BE2C (cell line): ENCODE data around the gene SERINC1. TPM values are rescaled to one million over a fixed set of nuclear protein-coding genes. Genes with fewer than 3 reads are reported as not detected.
"Not testable (repeated sequence)": the region's sequence is repeated elsewhere in the genome, so short reads cannot be mapped to it uniquely, and the experiment has no call there.

ENCODE experiments used
- DNase-seq: peaks from one replicate; pipeline ENCODE4 v3.0.0-alpha.2; 2020
- H3K27me3 ChIP-seq: fragments of 250-450 bp; sonication (Bioruptor Pico); 2 replicates; pipeline ENCODE4 v1.5.1; 2020; ENCODE audit warnings: mild to moderate bottlenecking
- H3K36me3 ChIP-seq: fragments of 250-450 bp; sonication (Bioruptor Pico); 2 replicates; pipeline ENCODE4 v1.5.1; 2020; ENCODE audit warnings: mild to moderate bottlenecking
- H3K4me1 ChIP-seq: fragments of 250-450 bp; sonication (Bioruptor Pico); 2 replicates; pipeline ENCODE4 v1.5.1; 2020
- H3K4me3 ChIP-seq: 2 replicates; pipeline ENCODE4 v1.5.1; 2011; ENCODE audit warnings: low read depth, low read length
- H3K9me3 ChIP-seq: fragments of 250-450 bp; sonication (Bioruptor Pico); 2 replicates; pipeline ENCODE4 v1.5.1; 2020
- polyA plus RNA-seq: library from polyadenylated mRNA; unstranded; fragments of >200 nt; gene quantifications from one replicate; pipeline ENCODE4 v1.2.1, GENCODE V29; 2012; ENCODE audit warnings: low read depth, missing spikeins; ENCODE audit not compliant: insufficient read length, insufficient read depth
- TF ChIP-seq, protein P1 (sequence below): IDR thresholded peaks from 2 replicates; pipeline ENCODE4 v1.5.1; 2012; ENCODE audit warnings: mild to moderate bottlenecking, low read depth, low read length

SERINC1 gene
- 106 TPM for polyA plus RNA-seq

DNA sequence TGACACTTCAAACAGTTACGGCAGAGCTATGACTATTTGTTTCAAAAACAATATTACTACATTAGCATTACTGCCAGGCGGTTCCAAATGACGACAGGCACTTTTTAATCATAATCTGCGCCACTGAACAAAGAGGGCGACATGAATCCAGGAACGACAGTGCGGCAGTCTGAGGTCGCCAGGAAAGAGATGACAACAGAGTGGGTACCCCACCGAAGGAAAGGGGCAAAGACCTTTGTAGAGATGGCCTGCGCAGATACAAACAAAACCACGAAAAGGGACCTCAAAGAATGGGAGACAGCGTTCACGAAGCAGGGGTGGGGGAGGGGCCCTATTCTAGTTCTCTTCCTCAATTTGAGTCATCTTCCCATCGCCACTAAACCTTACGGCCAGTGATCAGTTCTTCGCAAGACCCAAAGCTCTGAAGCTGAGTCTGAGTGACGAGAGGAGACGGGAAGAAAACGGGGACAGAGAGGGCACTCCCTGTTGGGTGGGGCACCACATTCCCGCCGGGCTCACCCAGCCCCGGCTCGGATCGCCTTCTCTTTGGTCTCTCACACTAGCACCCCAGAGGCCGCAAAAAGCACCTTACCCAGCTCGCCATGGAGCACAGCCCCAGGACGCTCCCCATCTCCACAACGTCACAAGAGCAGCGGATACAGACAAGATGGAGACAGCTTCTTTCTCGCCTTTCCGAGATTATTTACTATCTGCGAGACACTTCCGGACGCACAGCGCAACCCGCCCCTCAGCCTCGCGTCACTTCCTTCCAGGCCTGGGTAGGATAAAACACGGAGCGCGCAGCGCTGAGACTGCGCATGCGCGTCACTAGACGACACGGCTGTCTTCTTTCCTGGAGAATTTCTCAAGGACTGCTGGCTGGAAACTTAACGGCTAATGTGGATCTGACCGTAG is at the start of gene SERINC1:
SERINC1 (minus strand) TSS at position 701 of the 915 bp plus-strand sequence; CDS start at position 631, 70 bp downstream.
- Histone ChIP-seq H3K4me3 (peak within 1 kb of the TSS; percentile 99), H3K36me3 (no peaks in the 10 kb centered on the region), H3K4me1 (no peaks in the 10 kb centered on the region), H3K27me3 (no peaks in the 10 kb centered on the region), H3K9me3 (no peaks in the 10 kb centered on the region)
- TF ChIP-seq, protein P1, sequence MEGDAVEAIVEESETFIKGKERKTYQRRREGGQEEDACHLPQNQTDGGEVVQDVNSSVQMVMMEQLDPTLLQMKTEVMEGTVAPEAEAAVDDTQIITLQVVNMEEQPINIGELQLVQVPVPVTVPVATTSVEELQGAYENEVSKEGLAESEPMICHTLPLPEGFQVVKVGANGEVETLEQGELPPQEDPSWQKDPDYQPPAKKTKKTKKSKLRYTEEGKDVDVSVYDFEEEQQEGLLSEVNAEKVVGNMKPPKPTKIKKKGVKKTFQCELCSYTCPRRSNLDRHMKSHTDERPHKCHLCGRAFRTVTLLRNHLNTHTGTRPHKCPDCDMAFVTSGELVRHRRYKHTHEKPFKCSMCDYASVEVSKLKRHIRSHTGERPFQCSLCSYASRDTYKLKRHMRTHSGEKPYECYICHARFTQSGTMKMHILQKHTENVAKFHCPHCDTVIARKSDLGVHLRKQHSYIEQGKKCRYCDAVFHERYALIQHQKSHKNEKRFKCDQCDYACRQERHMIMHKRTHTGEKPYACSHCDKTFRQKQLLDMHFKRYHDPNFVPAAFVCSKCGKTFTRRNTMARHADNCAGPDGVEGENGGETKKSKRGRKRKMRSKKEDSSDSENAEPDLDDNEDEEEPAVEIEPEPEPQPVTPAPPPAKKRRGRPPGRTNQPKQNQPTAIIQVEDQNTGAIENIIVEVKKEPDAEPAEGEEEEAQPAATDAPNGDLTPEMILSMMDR, result no peak
- DNase-seq, result peak; percentile 91

DNA sequence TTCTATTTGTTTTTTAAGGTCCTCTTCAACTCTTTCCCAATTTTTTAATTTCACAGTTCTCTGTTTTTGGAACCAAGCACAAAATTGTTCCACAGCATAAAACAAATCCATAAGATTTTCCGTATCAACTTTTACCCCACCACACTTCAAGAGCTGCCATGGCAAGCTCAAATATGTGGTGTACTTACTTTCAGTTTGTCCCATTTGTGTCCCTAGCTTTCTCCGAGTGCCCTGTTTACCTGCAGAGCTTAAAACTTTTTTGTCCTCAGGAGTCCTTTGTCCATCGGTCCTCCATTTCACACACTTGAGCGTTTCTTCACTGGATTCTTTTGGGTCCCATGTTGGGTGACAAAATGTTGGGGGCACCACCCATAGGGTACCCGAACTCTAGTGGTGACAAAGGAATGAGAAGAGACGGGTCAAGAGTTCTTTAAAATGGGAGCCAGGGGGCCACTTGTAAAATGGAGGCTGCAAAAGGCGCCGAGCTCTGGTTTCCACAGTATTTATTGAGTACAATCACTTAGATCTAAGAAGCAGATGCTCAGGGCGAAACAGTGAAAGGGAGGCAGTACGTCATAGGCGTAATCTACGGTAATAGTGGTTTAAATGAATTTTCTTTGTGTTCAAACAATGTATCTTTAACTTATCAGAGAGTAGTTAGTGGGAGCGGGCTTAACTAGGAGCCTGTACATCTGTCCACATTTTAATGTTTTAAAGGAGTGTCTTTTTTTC is 39.8 kb upstream of the SERINC1 start:
- Histone ChIP-seq H3K4me3 (peak overlapping the region; percentile 15), H3K36me3 (no peaks in the 10 kb centered on the region), H3K4me1 (no peaks in the 10 kb centered on the region), H3K9me3 (no peaks in the 10 kb centered on the region), H3K27me3 (no peaks in the 10 kb centered on the region)
- peak; percentile 24 for DNase-seq
- TF ChIP-seq, protein P1, result no peak

DNA sequence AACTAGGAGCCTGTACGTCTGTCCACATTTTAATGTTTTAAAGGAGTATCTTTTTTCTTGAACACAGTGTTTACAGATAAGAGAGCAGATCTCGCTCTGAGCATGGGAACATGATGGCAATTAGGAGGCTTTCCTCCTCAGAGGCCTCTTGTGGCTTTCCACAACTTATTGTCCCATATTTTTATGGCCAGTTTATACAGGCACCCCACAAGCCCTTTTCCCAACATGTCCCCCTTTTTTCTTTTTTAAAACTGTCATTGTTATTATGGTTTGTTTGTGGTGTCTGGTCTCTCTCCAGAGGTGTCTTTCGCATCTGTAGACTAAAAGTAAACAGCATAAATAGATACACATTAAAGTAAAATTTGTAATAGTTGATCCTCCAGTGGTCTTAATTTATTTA is 33.6 kb upstream of the SERINC1 start:
- H3K36me3 ChIP-seq, H3K9me3 ChIP-seq, H3K27me3 ChIP-seq, H3K4me3 ChIP-seq, H3K4me1 ChIP-seq, DNase-seq: not testable (repeated sequence)

DNA sequence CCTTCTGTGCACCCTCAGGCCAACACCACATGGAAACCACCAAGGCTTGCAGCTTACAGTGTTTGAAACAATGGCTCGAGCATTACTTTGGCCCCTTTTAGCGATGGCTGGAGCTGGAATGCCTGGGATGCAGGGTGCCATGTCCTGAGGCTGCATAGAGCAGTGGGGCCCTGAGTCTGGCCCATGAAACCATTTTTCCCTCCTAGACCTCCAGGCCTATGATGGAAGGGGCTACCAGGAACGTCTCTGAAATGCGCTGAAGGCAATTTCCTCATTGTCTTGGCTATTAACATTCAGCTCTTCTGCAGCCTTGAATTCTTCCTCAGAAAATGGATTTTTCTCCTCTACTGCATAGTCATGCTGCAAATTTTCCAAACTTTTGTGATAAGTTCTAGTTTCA is 29.9 kb upstream of the SERINC1 start:
- H3K4me3 ChIP-seq, result no peak overlapping the region
- H3K36me3 ChIP-seq, result no peaks in the 10 kb centered on the region
- H3K9me3 ChIP-seq, result no peaks in the 10 kb centered on the region
- no peaks in the 10 kb centered on the region for H3K27me3 ChIP-seq
- TF ChIP-seq, protein P1, result no peak
- H3K4me1 ChIP-seq, result no peaks in the 10 kb centered on the region
- no peak for DNase-seq

DNA sequence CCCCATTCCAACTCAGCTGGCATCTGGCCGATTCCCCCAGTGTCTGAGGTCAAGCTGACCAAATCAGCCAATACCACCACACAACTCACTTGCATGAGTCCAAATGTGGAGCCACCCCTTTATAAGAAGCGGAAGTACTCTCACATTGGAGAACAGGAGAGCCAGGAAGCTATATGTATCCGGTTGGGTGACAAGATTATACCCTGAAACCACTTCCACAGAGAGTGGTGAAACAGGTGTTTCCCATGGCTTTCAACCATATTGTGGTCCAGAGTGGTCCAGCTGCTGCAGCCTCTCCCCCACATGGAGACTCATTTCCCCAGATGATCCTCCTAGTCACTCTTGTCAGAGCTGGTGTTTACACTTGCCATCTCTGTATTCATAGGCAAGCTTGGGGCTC is 24.0 kb upstream of the SERINC1 start:
- DNase-seq, result no peak
- Histone ChIP-seq H3K9me3 (no peaks in the 10 kb centered on the region), H3K36me3 (no peaks in the 10 kb centered on the region), H3K4me1 (no peaks in the 10 kb centered on the region), H3K4me3 (no peak overlapping the region), H3K27me3 (no peaks in the 10 kb centered on the region)
- TF ChIP-seq, protein P1, result no peak

DNA sequence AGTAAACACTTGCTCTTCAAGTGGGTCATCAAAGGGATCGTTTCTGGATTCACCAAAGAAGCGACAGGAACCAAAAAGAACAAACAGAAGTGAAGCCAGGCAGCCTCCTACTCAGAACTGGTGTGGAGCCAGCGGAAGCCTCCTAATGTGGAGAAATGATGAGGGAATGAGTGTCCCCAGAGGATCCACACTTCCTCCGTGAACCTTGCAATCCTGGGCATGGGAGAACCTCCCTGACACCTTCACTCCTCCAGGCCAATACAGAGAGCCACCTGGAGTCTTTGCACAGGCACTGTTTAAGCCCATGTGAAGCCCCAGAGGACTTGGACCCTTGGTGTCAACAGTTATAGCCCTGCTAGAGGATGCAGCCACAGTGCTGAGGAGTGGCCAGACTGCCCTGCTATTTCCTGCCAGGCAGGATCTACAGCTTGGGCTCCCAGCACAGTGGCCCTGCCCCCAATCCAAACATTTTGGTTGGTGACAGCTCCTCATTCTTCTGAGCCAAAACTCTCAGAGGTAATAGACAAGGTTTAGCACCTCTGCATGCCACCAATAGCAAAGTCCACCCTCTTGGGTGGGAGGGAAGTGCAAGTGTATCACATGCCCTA is 23.2 kb upstream of the SERINC1 start:
- H3K4me3 ChIP-seq, result no peak overlapping the region
- no peaks in the 10 kb centered on the region for H3K4me1 ChIP-seq
- TF ChIP-seq, protein P1, result no peak
- H3K36me3 ChIP-seq, result no peaks in the 10 kb centered on the region
- DNase-seq, result no peak
- no peaks in the 10 kb centered on the region for H3K27me3 ChIP-seq
- no peaks in the 10 kb centered on the region for H3K9me3 ChIP-seq
